ENCODE data around the gene PCYT1A. TPM values are rescaled to one million over a fixed set of nuclear protein-coding genes. Genes with fewer than 3 reads are reported as not detected.
"Not testable (repeated sequence)": the region's sequence is repeated elsewhere in the genome, so short reads cannot be mapped to it uniquely, and the experiment has no call there.

PCYT1A gene
- polyA plus RNA-seq, 4 donors, result 34.6 to 47.4 (median 41.2) TPM

DNA sequence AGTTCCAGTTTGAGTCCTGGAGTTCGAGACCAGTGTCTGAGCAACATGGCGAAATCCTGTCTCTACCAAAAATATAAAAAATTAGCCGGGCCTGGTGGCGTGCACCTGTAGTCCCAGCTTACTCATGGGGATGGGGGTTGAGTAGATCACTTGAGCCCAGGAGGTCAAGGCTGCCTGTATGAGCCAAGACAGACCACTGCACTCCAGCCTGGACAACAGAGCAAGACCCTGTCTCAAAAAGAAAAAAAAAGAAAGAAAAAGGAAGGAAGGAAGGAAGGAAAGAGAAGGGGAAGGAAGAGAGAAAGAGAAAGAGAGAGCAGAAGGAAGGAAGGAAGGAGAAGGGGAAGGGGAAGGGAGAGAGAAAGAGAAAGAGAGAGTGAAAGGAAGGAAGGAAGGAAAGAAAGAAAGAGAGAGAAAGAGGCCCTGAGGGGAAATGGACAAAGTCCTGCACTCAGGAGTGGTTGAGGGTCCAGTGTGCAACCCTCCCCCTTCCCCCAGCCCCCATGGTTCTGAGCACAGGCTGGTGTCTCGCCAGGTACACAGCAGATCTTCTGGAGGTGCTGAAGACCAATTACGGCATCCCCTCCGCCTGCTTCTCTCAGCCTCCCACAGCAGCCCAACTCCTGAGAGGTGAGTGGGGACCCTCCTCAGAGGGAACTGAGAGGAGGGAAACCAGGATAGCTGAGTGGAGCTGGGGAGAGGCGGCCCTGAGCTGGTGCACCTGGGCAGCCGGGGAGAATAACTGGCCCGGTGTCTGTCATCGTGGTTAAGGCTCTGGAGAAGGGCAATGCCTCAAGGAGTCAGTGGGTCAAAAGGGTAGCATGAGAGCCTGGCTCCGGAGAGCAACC is 70.0 kb downstream of the PCYT1A start:
- DNase-seq (ENCODE audit: low read depth in 4 of 4, low spot score in 2 of 4), result no peak

DNA sequence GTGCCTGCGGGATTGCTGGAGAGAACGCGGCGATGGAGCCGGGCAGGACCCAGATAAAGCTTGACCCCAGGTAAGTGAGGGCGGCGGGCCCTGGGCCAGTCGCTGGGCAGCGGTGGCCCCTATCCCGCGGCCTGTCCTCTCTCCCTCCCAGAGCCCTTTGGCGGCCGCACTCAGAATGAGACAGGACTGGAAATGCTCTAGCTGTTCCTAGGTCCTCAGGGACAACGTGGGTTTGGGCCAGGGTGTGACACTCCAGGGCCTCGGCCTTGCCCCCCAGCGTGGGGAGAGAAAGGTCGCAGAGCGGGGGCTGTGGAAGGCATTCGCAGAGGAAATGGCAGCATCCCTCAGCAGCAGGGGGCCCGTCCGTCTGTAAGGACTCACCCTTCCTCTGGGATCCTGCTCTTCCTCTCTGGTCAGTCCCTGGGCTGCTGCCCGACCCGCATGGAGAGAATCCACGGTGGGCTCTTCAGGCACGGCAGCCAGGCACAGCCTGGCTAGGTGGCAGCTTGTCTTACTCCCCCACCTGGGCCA is 70.8 kb downstream of the PCYT1A start:
- DNase-seq (ENCODE audit: low read depth in 4 of 4, low spot score in 2 of 4), result no peak

GRCh38 chr3:196216089-196216564 is 71.4 kb downstream of the PCYT1A start, which contains the start of gene SLC51A:
Gene SLC51A, plus strand, starts transcription at chr3:196216534. Its CDS starts 179 bp downstream, at chr3:196216713.
- no peak for DNase-seq (ENCODE audit: low read depth in 4 of 4, low spot score in 2 of 4)

DNA sequence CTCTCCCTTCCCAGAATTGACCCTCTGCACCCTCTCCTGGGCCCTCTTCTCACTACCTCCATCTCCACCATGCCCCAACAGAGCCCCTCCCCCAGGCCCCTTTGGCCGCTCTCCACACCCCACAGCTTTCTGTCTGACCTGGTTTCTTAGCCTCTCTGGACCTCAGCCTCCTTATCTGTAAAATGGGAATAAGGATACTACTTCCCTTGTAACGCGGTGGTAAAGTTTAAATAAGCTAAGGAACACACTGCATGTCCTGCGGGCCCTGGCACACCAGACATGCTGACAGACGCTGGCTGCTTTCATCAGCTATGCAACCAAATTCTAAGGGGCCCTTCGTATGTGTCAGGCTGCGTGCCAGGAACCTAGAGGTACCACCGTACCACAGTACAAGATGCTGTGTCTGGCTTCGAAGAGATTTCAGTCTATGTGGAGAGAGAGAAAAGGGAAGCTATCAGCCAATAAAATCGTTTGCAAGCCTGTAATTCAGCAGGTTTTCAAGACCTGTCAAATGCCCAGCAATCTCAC is 72.0 kb downstream of the PCYT1A start:
- no peak for DNase-seq (ENCODE audit: low read depth in 4 of 4, low spot score in 2 of 4)

GRCh38 chr3:196214783-196215441 is 72.6 kb downstream of the PCYT1A start:
- no peak for DNase-seq (ENCODE audit: low read depth in 4 of 4, low spot score in 2 of 4)

DNA sequence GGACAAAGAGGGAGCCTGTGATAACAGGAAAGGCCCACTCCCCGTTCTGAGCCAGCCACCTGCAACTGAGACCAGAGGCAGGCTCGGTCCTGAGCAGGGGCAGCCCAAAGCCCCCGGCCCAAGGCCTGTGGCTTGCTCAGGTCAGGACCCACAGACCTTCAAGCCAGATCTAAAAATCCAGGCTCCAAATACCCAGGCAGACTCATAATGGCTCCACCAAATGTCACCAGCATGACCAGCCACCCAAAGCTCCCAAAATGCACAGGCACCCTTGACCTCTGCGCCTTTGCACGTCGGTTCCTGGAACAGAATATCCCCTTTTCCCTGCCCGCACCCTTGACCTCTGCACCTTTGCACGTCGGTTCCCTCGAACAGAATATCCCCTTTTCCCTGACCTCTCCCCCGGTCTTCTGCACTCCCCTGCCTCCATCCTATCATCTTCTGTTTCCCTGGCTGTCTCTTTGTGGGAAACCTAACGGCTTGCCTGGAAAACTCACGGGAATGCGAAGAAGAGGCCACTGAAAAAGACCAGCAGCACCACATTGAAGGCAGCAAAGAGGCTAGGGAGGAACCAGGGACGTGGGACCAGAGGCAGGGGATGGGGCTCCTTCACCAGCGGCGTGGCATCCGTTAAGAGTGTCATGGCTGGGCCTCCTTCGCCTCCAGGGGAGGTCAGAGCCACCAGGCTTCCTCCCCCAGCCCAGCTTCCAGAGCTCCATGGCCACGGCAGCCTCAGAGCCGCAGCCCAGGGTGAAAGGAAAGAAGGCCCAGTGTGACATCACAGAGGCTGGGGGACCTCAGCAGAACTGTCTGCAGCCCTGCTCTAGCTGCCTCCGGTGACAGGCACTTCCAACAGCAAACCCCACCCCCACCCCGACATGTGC is 76.6 kb downstream of the PCYT1A start, which contains the start of gene ZDHHC19:
Gene ZDHHC19 (minus strand): TSS at position 728 of the 884 bp plus-strand sequence. CDS start 85 bp downstream, at position 643.
- no peak for DNase-seq (ENCODE audit: low read depth in 4 of 4, low spot score in 2 of 4)

DNA sequence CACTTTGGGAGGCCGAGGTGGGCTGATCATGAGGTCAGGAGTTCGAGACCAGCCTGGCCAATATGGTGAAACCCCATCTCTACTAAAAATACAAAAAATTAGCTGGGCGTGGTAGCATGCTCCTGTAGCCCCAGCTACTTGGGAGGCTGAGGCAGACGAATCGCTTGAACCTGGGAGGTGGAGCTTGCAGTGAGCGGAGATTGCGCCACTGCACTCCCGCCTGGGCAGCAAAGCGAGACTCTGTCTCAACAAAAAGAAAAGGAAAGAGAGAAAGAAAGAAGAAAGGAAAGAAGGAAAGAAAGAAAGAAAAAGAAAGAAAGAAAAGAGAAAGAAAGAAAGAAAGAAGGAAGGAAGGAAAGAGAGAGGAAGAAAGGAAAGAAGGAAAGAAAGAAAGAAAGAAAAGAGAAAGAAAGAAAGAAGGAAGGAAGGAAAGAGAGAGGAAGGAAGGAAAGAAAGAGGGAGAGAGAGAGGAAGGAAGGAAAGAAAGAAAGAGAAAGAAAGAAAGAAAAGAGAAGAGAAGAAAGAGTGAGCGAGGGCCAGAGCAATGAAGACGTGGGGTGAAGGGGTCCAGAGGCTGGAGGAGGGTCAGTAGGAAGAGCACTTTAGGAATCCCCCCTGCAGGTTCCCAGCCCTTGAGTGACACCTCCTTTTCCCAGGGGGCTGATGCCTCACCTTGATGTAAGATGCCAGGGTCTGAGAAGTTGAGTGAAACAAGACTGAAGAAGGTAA is 77.4 kb downstream of the PCYT1A start:
- DNase-seq (ENCODE audit: low read depth in 4 of 4, low spot score in 2 of 4), result not testable (repeated sequence)

DNA sequence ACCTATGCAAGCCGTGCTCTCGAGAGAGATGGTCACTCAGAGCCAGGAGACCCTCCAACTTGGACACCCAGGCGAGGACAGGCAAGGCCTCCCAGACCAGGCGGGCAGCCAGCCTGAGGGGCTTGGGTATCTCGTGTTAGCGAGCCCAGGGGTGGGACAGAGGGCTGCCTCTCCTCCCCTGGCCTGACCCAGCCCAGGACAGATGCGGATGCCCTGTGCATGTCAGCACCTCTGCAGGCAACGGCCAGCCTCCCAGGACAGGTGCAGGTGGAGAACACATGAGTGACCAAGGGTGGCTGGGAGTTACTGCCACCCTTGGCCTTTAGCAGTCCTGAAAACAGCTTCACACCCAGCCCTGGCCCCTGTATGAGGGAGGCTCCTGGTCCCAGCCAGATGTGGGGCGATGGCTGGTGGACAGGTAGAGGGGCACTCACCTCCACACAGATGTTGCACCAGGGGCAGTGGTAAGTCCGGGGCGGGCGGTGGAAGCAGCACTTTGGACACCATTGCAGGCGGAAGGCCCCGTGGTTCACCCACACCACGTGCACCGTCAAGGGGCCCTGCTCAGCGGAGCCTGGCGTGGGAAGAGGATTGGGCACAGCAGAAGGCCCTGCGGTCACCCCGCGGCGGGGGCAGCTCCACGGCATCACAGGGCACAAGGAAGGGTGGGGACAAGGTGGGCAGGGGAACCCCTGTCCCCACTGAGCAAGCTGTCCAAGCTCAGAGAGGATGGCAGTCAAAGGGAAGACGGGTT is 78.4 kb downstream of the PCYT1A start:
- DNase-seq (ENCODE audit: low read depth in 4 of 4, low spot score in 2 of 4), result no peak

- no peak for DNase-seq (ENCODE audit: low read depth in 4 of 4, low spot score in 2 of 4)
Measured at GRCh38 chr3:196207833-196208607, 79.5 kb downstream of the PCYT1A start.

DNA sequence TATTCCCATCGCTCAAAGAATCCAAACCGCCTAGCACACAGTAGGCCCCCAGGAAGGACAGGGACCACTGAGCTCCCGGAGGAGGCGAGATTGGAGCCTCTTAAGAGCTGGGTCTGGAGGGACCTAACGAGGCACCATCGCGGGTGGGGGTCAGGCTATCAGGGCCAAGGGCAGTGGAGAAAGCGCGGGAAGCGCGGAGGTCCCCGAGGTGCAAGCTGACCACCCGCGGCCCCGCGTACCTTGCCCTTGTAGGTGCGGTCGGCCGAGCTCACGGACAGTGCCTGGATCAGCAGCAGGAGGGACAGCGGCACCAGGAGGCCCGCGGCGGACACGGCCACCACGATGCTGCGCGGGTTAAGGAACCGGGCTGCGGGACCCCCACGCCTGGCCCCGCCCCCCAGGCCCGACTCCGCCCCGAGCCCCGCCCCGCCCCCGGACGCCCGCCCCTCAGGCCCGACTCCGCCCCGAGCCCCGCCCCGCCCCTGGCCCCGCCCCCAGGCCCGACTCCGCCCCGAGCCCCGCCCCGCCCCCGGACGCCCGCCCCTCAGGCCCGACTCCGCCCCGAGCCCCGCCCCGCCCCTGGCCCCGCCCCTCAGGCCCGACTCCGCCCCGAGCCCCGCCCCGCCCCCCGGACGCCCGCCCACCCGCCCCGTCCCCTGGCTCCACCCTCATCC is 80.2 kb downstream of the PCYT1A start:
- DNase-seq (ENCODE audit: low read depth in 4 of 4, low spot score in 2 of 4), result no peak

DNA sequence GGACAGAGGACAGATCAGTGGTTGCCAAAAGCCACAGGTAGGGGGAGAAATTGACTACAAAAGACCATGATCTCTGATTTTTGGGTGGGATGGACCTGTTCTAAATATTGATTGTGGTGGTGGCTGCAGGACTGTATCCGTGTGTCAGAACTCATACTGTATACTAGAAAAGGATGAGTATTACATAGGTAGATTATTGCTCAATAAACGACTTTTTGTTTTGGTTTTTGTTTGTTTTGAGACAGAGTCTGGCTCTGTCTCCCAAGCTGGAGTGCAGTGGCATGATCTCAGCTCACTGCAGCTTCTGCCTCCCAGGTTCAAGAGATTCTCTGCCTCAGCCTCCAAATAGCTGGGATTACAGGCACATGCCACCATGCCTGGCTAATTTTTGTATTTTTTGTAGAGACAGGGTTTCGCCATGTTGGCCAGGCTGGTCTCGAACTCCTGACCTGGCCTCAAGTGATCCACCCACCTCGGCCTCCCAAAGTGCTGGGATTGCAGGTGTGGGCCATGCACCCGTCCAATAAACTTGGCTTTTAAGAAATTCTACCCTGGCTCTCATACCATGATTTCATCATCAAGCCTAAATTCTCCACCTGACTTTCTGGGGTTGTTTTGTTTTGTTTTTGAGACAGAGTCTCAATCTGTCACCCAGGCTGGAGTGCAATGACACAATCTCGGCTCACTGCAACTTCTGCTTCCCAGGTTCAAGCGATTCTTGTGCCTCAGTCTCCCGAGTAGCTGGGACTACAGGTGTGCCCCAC is 81.9 kb downstream of the PCYT1A start:
- DNase-seq (ENCODE audit: low read depth in 4 of 4, low spot score in 2 of 4), result not testable (repeated sequence)

- DNase-seq (ENCODE audit: low read depth in 4 of 4, low spot score in 2 of 4), result no peak
Measured at GRCh38 chr3:196203846-196204245, 83.7 kb downstream of the PCYT1A start.

DNA sequence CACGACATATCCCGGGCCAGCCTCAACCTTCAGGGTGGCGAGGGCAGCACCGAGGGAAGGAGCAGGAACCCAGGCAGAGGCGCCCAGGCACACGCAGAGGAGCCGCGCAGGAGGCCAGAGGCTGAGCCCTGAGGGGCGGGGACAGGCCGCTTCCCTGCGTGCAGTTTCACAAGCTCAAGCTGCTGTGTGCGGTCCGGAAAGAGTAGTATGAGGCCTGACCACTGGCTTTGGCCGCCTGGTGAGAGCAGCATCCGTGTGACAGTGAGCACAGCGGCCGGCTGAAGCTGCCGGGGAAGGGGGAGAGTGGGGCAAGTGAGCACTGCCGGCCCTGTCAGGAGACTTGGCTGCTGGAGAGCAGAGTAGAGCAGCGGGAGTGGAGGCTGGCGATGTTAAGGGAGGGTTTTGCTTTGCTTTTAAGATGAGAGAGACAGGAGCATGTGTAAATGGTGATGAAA is 85.0 kb downstream of the PCYT1A start:
- no peak for DNase-seq (ENCODE audit: low read depth in 4 of 4, low spot score in 2 of 4)

DNA sequence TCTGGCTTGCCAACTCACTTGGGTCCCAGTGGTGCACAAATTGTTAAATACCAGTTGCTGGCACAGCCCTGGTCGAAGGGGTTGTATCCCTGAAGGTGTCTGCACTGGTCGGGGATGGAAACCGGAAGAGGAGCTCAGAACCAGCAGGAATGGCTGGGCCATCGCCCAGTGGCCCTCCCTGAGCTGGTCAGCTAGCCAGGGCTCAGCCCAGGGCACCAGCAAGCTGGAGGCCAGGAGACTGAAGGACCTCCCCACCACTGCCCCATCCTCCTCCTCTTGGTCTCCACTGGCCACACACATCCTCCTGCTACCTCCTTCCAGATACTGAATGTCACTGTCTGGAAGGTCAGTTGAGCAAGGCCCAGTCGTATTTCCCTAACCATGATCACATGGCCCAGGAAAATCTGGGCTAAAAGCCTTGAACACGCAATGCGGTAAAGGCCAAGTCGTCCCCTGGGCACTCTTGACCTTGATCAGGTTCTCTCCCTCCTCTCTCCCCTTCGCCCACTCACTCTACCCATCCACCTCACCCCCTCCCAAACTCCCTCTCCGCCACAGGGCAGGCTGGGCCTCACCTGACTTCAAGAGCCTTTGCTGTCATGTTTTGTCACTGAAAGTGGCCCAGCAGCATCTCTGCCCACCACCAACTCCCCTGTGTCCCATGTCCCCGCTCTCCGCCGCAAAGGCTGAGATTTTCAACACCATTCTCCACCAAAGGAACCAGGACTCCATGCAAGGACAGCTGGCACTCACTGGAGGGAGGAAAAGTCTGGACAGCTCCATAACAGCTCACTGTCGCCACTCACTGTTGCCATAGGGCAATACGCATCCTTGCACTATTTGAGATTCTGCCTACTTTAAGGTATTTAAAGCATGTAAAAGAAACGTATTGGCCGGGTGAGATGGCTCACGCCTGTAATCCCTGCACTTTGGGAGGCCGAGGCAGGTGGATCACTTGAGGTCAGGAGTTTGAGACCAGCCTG is 88.5 kb downstream of the PCYT1A start:
- DNase-seq (ENCODE audit: low read depth in 4 of 4, low spot score in 2 of 4), result no peak

DNA sequence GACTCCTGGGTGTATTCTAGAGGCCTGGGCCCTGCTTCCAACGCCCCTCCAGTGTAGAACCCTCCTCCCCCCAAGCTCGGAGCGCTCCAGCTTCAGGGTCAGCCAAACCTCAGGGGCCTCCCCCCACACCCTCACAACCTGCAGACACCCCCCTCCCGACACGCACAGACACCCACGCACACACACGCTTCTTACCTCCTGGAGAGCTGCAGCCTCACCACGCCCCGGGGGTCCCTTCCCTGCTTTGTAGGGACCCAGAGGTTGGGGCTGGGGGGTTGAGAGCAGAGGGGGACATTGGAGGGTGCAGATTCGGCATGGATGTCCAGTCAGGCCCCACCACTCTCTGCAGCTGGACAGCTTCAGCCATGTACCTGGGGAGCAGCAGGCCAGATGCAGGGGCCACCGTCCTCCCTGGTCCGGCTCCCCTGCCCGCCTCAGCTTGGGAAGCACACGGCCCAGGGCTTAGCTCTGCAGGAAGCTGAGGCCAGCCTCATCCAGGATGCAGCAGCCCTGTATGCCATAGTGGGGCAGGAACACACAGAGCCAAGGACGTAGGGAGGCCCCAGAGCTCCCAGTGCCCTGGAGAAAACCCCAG is 89.3 kb downstream of the PCYT1A start:
- DNase-seq (ENCODE audit: low read depth in 4 of 4, low spot score in 2 of 4), result no peak
